Stomach (tissue), 4 donors: ENCODE data around the gene PPM1J.

Experiments used
- POLR2A ChIP-seq, 4 donors: fragments of 450-650 bp; IDR thresholded peaks; one replicate each; pipeline ENCODE4 v1.6.1; 2016; ENCODE audit warnings: antibody characterized with exemption in 4 of 4, control low read depth in 2 of 4, mild to moderate bottlenecking in 1 of 4, moderate library complexity in 1 of 4
- POLR2AphosphoS5 ChIP-seq, 3 donors: sonication (generic); formaldehyde crosslinking; IDR thresholded peaks; one replicate each; pipeline ENCODE4 v1.6.1; 2016; ENCODE audit warnings: antibody characterized with exemption in 3 of 3
- TF ChIP-seq, protein P1 (sequence below), 7 experiments: fragments of 450-650 bp in 4 of 7; fragments of 200-600 bp in 3 of 7; sonication (generic) in 3 of 7; IDR thresholded peaks; one replicate each; pipeline ENCODE4 v1.5.1; 2016 to 2019; ENCODE audit warnings: antibody characterized with exemption in 7 of 7, control low read depth in 2 of 7, mild to moderate bottlenecking in 1 of 7

GRCh38 chr1:112721966-112722524 lies 6.9 kb upstream of the PPM1J start:
- TF ChIP-seq POLR2AphosphoS5 (IDR thresholded peaks at IDR 0.05) (no peak), POLR2A (IDR thresholded peaks at IDR 0.05) (no peak)
- TF ChIP-seq, protein P1, sequence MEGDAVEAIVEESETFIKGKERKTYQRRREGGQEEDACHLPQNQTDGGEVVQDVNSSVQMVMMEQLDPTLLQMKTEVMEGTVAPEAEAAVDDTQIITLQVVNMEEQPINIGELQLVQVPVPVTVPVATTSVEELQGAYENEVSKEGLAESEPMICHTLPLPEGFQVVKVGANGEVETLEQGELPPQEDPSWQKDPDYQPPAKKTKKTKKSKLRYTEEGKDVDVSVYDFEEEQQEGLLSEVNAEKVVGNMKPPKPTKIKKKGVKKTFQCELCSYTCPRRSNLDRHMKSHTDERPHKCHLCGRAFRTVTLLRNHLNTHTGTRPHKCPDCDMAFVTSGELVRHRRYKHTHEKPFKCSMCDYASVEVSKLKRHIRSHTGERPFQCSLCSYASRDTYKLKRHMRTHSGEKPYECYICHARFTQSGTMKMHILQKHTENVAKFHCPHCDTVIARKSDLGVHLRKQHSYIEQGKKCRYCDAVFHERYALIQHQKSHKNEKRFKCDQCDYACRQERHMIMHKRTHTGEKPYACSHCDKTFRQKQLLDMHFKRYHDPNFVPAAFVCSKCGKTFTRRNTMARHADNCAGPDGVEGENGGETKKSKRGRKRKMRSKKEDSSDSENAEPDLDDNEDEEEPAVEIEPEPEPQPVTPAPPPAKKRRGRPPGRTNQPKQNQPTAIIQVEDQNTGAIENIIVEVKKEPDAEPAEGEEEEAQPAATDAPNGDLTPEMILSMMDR (IDR thresholded peaks at IDR 0.05) = no peak
